Hepatocyte (in vitro differentiated cells): ENCODE measurements around the gene SOS2. TPM values are rescaled to one million over a fixed set of nuclear protein-coding genes. Genes with fewer than 3 reads are reported as not detected.

Source experiments
- DNase-seq: peaks from one replicate; pipeline ENCODE4 v3.0.0-alpha.2; 2016; ENCODE audit warnings: low spot score
- H2AFZ ChIP-seq: fragments of 200-600 bp; sonication (generic); 2 replicates; pipeline ENCODE4 v1.6.0; 2016; ENCODE audit warnings: antibody characterized with exemption, mild to moderate bottlenecking
- H3K27ac ChIP-seq: fragments of 200-600 bp; sonication (generic); 2 replicates; pipeline ENCODE4 v1.5.1; 2016; ENCODE audit warnings: mild to moderate bottlenecking
- H3K27me3 ChIP-seq: fragments of 200-600 bp; sonication (generic); 2 replicates; pipeline ENCODE4 v1.6.1; 2016
- H3K36me3 ChIP-seq: fragments of 200-600 bp; sonication (generic); replicated peaks from 2 replicates; pipeline ENCODE4 v1.5.1; 2016; ENCODE audit warnings: low read depth; ENCODE audit not compliant: insufficient read depth
- H3K4me1 ChIP-seq: fragments of 200-600 bp; sonication (generic); 2 replicates; pipeline ENCODE4 v1.5.1; 2016; ENCODE audit warnings: mild to moderate bottlenecking, moderate library complexity; ENCODE audit not compliant: insufficient read depth
- H3K4me2 ChIP-seq: fragments of 200-600 bp; sonication (generic); 2 replicates; pipeline ENCODE4 v1.6.0; 2016
- H3K4me3 ChIP-seq: fragments of 200-600 bp; sonication (generic); 2 replicates; pipeline ENCODE4 v1.5.1; 2016; ENCODE audit warnings: mild to moderate bottlenecking
- H3K79me2 ChIP-seq: fragments of 200-600 bp; sonication (generic); 2 replicates; pipeline ENCODE4 v1.6.0; 2017; ENCODE audit warnings: mild to moderate bottlenecking
- H3K9me2 ChIP-seq: fragments of 200-600 bp; sonication (generic); replicated peaks from 2 replicates; pipeline ENCODE4 v1.6.0; 2017; ENCODE audit warnings: mild to moderate bottlenecking; ENCODE audit not compliant: insufficient read depth
- H3K9me3 ChIP-seq: fragments of 200-600 bp; sonication (generic); 2 replicates; pipeline ENCODE4 v1.5.1; 2016; ENCODE audit warnings: low read depth, mild to moderate bottlenecking
- H4K20me1 ChIP-seq: fragments of 200-600 bp; sonication (generic); 2 replicates; pipeline ENCODE4 v1.6.0; 2016; ENCODE audit warnings: mild to moderate bottlenecking; ENCODE audit not compliant: insufficient read depth, poor library complexity, severe bottlenecking
- CTCF ChIP-seq: fragments of 200-600 bp; sonication (generic); IDR thresholded peaks from 2 replicates; pipeline ENCODE4 v1.5.1; 2016; ENCODE audit warnings: antibody characterized with exemption, mild to moderate bottlenecking; ENCODE audit not compliant: poor library complexity
- EZH2 ChIP-seq: fragments of 200-600 bp; sonication (generic); IDR thresholded peaks from 2 replicates; pipeline ENCODE4 v1.6.1; 2016; ENCODE audit warnings: antibody characterized with exemption, mild to moderate bottlenecking, borderline replicate concordance
- EZH2phosphoT487 ChIP-seq: fragments of 200-600 bp; sonication (generic); IDR thresholded peaks from one replicate; pipeline ENCODE4 v1.6.1; 2018; ENCODE audit warnings: antibody characterized with exemption, mild to moderate bottlenecking, low read depth, moderate library complexity; ENCODE audit not compliant: unreplicated experiment, severe bottlenecking
- WGBS: methylation state at CpG from one replicate; pipeline ENCODE4 v1.1.6; 2016; ENCODE audit warnings: low lambda C conversion rate; ENCODE audit errors: missing lambda C conversion rate; 5-methylcytosine and 5-hydroxymethylcytosine counted together
- polyA plus RNA-seq: library from polyadenylated mRNA; unstranded; fragments of >200 nt; fragmentation: Nextera tagmentation; extraction: Ambion mirVana; gene quantifications from 2 replicates; pipeline ENCODE4 v1.2.1, GENCODE V29; 2016
- total RNA-seq: library from RNA; depleted of rRNA; stranded (reverse); fragments of >200 nt; gene quantifications from 2 replicates; pipeline ENCODE4 v1.2.3, GENCODE V29; 2014

SOS2 gene
- total and polyA plus RNA-seq, 2 experiments from 2014 or later = 12.9 to 28.7 TPM

GRCh38 chr14:50094056-50094755 lies 137.2 kb downstream of the SOS2 start:
- WGBS = 93% methylated on average over 11 of the region's 11 CpGs
- no peaks in the 10 kb centered on the region for H3K4me1 ChIP-seq
- no peaks in the 10 kb centered on the region for H3K79me2 ChIP-seq
- no peak for DNase-seq
- TF ChIP-seq EZH2phosphoT487 (no peak), EZH2 (no peak), CTCF (no peak)
- no peaks in the 10 kb centered on the region for H3K9me2 ChIP-seq
- H4K20me1 ChIP-seq = no peaks in the 10 kb centered on the region
- H3K27ac ChIP-seq = no peak overlapping the region
- H3K9me3 ChIP-seq = no peaks in the 10 kb centered on the region
- no peaks in the 10 kb centered on the region for H3K36me3 ChIP-seq
- H3K27me3 ChIP-seq = no peaks in the 10 kb centered on the region
- no peak overlapping the region for H3K4me3 ChIP-seq
- H3K4me2 ChIP-seq = no peak overlapping the region
- H2AFZ ChIP-seq = no peak overlapping the region

GRCh38 chr14:50093496-50093895 lies 137.9 kb downstream of the SOS2 start:
- H2AFZ ChIP-seq = no peak overlapping the region
- H4K20me1 ChIP-seq = no peaks in the 10 kb centered on the region
- WGBS = 43% methylated on average over 2 of the region's 2 CpGs
- H3K27ac ChIP-seq = no peak overlapping the region
- TF ChIP-seq EZH2 = no peak
- no peaks in the 10 kb centered on the region for H3K36me3 ChIP-seq
- no peaks in the 10 kb centered on the region for H3K9me3 ChIP-seq
- DNase-seq = no peak
- H3K27me3 ChIP-seq = no peaks in the 10 kb centered on the region
- no peak overlapping the region for H3K4me2 ChIP-seq
- H3K4me1 ChIP-seq = no peaks in the 10 kb centered on the region
- no peak overlapping the region for H3K4me3 ChIP-seq
- no peaks in the 10 kb centered on the region for H3K79me2 ChIP-seq
- no peaks in the 10 kb centered on the region for H3K9me2 ChIP-seq

GRCh38 chr14:50092006-50092555 lies 139.3 kb downstream of the SOS2 start:
- WGBS = 86% methylated on average over 6 of the region's 6 CpGs
- no peak overlapping the region for H2AFZ ChIP-seq
- no peaks in the 10 kb centered on the region for H3K36me3 ChIP-seq
- H4K20me1 ChIP-seq = no peaks in the 10 kb centered on the region
- no peak for TF ChIP-seq CTCF
- no peak for TF ChIP-seq EZH2
- no peak for TF ChIP-seq EZH2phosphoT487
- no peaks in the 10 kb centered on the region for H3K4me1 ChIP-seq
- no peak for DNase-seq
- no peaks in the 10 kb centered on the region for H3K79me2 ChIP-seq
- no peaks in the 10 kb centered on the region for H3K9me3 ChIP-seq
- H3K4me2 ChIP-seq = no peak overlapping the region
- no peak overlapping the region for H3K27ac ChIP-seq
- no peaks in the 10 kb centered on the region for H3K27me3 ChIP-seq
- no peaks in the 10 kb centered on the region for H3K9me2 ChIP-seq
- H3K4me3 ChIP-seq = no peak overlapping the region

- no peaks in the 10 kb centered on the region for H4K20me1 ChIP-seq
- H3K9me2 ChIP-seq = no peaks in the 10 kb centered on the region
- H3K9me3 ChIP-seq = no peaks in the 10 kb centered on the region
- no peaks in the 10 kb centered on the region for H3K4me1 ChIP-seq
- no peak overlapping the region for H2AFZ ChIP-seq
- H3K27ac ChIP-seq = no peak overlapping the region
- H3K4me2 ChIP-seq = no peak overlapping the region
- no peak overlapping the region for H3K4me3 ChIP-seq
- WGBS = 93% methylated on average over 7 of the region's 7 CpGs
- DNase-seq = no peak
- no peaks in the 10 kb centered on the region for H3K36me3 ChIP-seq
- TF ChIP-seq CTCF = no peak
- no peak for TF ChIP-seq EZH2phosphoT487
- TF ChIP-seq EZH2 = no peak
- H3K27me3 ChIP-seq = no peaks in the 10 kb centered on the region
- no peaks in the 10 kb centered on the region for H3K79me2 ChIP-seq
Measured at GRCh38 chr14:50091240-50091913, 140.0 kb downstream of the SOS2 start.
